GM12875 (cell line): ENCODE data around the gene RAB1B.

Experiments used
- H3K4me3 ChIP-seq: one replicate; pipeline ENCODE4 v1.5.1; 2011; ENCODE audit warnings: low read depth, low read length, control low read depth
- CTCF ChIP-seq: IDR thresholded peaks from 2 replicates; pipeline ENCODE4 v1.5.1; 2011; ENCODE audit warnings: low read depth, mild to moderate bottlenecking, control low read depth, inconsistent platforms, low read length, moderate library complexity, borderline replicate concordance; ENCODE audit not compliant: insufficient read depth

RAB1B gene

DNA sequence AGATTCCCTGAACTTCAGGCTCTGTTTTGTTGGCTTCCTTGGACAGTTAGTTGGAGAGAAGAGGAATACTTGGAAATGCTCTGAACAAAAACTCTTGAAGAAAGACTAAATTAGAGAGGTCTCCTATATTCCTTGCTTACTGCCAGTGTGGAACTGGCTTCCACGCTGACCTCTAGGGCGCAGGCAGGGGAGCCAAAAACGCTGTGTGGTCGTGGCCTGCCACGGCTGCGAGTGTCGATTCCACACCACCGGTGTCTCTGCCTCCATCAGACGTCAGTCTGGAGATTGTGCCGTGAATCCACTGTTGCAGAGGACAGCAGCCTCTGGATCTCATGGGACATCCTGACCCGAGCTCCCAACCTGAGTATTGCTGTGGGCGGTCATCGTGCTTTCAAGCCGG is 37.5 kb upstream of the RAB1B start:
- TF ChIP-seq CTCF, result no peak

GRCh38 chr11:66231561-66231960 is 36.9 kb upstream of the RAB1B start:
- TF ChIP-seq CTCF, result no peak

More for the DNA sequence above, 37.5 kb upstream of the RAB1B start:
- H3K4me3 ChIP-seq, result no peak overlapping the region

DNA sequence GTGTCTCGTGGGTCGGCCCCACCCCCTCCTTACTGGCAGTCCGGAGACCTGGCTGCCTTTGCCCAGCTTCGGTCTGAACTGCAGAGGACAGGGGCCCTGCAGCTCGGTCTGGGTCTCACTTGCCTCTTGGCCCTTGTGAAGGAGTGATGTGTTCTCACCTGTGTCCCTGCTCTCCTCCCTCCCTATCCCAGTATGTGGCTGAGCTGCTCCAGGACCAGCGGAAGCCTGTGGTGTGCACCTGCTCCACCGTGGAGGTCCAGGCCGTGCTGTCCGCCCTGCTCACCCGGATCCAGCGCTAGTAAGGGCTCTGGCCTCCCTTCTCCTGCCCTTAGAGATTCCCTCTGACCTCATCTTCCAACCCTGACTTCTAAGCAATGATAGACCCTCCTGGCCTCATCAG is 35.7 kb upstream of the RAB1B start:
- TF ChIP-seq CTCF, result no peak
- no peak overlapping the region for H3K4me3 ChIP-seq

More at GRCh38 chr11:66231561-66231960, 36.9 kb upstream of the RAB1B start:
- H3K4me3 ChIP-seq, result no peak overlapping the region

- no peak overlapping the region for H3K4me3 ChIP-seq
- no peak for TF ChIP-seq CTCF
These were observed 35.1 kb upstream of the RAB1B start for GRCh38 chr11:66233301-66233700.

DNA sequence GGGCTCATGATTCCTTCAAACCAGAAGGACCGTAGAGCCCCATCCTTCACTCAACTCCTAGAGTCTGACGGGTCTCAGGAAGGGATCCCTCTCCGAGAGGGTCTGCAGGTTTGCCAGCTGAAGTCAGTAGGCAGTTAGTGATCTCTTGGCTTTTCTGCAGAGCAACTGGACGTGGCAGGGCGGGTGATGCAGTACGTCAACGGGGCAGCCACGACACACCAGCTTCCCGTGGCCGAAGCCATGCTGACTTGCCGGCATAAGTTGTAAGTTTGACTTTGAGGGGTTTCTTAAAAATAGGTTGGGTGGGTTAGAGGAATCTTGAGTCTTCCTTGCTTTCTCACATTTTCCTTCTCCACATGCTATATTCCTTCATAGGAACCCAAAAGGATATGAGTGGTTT is 33.3 kb upstream of the RAB1B start:
- no peak overlapping the region for H3K4me3 ChIP-seq
- TF ChIP-seq CTCF, result no peak

DNA sequence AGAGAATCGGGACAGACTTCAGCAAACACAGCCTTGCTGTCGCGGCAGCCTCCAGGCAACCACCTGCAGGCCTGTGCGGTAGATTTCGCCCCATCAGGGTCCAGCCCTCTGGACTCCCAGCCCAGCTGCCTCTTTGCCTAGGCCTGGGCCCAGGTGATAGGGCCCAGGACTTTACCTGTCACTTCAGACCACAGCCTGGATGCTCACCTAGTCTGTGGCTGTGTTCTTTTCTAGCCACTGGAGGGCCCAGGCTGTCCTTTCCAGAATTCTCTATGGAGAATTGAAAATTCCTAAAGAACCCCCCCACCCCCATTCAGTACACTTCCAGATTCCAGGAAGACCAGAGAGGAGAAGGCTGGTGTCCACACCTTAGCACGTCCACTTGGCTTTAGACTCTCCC is 30.6 kb upstream of the RAB1B start:
- no peak for TF ChIP-seq CTCF
- H3K4me3 ChIP-seq, result no peak overlapping the region

GRCh38 chr11:66238786-66239413 is 29.5 kb upstream of the RAB1B start:
- no peak overlapping the region for H3K4me3 ChIP-seq
- no peak for TF ChIP-seq CTCF
